GM19238 (cell line): ENCODE results near the gene SORBS2.

Experiments
- DNase-seq: peaks from one replicate; pipeline ENCODE4 v3.0.0; 2011; ENCODE audit warnings: low spot score; ENCODE audit not compliant: insufficient read length

The SORBS2 gene

DNA sequence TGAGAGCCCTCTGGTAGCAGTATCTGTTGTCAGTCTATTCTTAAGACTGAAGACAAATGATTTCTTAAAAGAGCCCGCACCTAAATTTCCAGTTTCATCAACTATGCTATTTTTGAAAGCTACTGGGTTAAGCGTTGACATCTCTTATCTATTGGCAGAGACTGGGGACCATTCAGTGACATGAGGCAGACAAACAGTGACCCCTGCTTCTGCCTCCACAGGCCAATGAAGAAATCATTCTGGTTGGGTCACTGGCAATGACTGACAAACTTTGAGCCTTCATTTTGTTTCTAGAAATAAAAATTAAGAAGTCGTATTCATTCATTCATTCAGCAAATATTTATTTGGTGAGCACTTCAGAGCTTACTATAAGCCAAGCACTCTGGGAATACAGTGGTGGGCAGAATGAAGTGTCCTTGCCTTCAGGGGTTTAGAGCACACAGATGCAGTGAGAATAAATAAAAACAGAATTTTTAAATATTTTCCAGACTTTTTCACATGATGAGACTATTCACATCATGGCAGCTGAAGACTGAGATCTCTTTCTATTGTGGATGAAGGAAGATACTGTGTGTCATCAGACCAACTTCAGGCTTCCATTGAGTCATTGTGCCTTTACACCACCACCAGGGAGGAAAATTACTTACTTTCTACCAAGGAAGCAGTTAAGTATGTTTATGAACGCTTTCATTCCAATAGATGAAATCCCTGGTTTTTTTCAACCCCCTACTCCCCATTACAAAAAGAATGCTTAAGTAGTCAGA is 36.0 kb downstream of the SORBS2 start:
- no peak for DNase-seq

DNA sequence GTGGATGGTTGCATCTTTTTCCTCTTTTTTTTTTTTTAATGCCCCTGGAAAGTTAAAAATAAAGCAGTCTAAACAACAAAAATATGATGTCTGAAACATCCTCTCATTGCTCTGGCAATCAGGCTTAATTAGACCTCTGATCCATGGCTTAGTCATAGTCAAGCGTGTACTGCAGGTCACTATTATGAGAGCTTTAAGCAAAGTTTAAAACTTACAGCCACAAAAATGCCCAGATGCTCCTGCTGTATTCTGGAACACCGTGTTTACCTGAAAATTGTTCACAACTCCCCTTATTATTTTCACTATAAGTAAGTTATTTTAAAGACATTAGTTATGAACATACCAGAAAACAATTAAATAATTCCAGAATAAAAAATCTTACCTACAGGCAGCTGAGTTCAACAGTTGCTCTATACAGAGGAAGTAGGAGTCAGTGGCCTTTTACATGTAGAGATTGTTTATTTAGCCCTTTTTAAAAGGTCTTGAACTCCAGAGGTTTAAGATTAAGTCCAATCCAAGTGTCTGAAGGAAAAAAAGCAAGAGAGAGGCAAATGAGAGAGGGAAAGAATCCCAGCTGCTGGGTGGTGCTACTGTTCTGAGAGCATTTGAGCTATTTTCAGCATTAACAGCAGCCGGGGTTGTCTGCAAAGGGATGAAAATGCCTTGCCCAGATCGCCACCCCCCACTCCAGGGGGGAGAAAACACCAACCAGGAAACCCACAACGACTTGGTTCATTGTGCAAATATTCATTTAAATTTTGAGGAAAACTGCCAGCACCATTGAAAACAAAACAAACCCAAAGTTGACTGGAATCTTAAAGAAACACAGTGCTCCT is 36.9 kb downstream of the SORBS2 start:
- DNase-seq: no peak

DNA sequence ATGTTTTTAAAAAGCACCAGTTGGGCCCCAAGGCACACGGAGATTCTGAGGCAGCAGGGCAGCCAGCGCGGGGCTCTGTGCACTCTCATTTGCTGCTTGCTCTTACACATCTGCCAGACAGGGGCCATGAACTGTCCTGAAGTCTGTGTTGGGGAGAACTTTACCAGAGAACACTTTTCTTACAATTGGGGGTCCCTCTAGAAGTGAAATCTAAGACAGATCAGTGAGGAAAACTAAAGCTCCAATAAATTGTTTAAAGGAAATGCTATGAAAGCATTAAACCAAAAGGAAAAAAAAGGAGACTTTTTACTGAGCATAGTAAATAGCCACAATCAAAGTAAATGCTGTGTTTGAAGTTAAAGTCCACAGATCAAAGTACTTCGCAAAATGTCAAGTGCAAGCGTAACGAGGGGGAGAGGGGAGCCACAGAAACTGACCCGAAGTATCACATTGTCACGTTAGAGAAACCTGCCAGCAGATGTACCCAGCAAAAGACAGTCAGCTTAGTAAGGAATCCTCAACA is 37.8 kb downstream of the SORBS2 start:
- no peak for DNase-seq

DNA sequence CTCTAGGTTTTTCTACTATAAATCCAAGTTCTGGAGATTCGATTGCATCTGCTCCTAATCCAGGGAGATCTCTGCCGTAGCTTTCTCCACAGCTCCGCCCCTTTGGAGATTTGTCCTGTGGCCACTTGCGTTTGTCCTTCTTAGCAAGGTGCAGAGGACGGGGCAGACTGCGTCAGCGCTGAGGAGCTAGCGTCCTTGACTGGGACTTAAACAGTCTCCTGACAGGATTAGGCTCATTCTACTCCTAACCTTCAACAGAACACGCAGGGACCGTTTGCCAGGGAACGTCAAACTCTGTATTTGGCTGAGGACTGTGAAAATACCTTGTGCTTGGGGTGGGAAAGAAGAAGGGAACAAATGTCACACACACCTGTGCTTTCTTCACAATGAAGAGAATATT is 38.6 kb downstream of the SORBS2 start:
- no peak for DNase-seq

DNA sequence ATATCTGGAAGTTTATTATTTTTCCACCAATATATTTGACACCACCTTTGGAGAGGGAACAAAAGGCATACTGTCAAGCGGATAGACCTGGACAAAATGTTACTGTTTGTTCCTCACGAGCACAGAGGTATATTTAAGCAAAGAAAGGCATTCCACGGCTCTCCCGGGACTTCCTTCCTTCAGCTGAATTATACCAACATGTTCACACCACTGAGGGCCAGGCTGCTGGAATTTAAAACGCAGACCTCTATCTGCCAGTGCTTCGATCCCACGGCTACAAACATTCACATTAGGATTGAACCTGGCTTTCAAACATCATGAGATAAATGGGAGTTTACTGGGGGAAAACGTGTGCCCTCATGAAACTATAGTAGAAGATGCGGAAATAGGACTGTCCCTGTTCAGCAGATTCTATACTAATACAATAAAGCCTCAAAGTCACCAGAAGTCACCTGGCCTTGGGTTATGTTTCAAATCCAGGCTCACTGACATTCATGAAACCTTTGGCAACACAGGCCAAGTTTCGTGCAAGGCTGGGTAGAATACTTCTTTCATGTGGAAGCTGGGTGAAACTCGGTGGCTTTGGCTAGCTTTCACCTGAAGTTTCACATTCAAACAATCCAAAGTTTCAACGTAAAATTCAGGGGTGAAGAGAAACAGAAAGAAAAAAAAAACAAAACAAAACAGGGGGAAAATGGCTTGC is 39.5 kb downstream of the SORBS2 start:
- DNase-seq: no peak

DNA sequence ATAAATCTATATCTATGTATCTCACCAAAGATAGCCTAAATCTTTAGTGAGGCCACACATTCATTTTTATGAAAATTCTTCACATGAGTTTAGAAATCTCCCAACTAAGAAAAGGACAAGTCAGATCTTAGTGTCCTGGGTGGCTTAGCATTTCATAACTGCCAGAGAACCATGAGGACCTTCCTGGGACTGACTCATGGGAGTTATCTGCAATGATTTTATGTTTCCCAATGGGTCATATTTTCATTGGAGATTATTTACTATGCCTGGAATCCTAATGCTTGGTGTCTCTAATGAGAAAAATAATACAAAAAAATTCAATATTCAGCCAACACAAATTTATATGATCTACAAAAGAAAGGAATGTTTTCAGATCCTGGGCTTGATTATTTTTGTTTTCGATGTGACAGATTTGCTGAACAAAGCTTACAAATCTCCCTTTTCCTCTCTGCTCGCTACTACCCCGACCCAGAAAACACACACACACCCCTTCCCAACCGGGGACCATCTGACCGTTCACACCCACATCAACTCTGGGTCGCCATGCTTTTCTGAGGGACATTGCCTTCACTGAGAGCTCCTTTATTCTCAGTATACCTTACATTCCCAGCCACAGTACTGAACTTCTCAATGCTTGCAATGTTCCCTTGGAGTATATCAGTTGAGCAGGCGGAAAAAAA is 40.1 kb downstream of the SORBS2 start:
- no peak for DNase-seq

DNA sequence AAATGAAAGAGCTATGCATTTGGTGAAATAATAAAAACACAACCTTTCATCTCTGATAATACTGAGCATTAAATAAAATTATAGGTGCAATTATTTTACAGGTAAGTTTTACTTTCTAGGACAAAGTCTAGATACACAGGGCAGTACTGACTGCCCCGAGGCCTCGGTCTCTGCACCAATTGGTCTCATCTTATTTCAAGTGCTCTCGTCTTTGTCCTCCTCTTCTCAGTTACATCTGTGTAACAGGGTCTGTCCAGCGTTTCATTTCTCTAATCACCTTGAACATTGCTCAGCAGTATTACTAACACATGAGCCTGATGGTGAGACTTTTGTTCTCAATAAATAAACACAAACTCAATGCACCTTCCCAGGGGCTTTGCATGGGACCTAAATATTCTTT is 44.5 kb downstream of the SORBS2 start:
- DNase-seq: no peak

DNA sequence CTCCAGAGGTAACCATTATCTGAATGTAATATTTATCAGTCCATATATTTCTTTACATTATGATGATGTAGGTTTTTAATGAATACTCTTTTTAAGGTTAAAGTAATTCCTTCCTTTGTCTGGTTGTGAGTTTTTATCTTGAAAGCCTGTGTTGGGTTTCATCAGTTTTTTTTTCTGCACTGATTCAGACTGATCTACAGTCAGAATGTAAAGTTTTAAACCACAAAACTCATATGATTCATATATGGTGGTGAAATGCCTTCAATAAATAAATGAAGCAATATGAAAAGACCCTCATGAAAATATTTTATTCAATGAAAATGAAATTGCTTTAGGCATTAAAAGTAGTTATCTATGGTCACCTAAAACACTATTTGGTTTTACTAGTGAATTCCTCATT is 47.1 kb downstream of the SORBS2 start:
- DNase-seq: no peak

DNA sequence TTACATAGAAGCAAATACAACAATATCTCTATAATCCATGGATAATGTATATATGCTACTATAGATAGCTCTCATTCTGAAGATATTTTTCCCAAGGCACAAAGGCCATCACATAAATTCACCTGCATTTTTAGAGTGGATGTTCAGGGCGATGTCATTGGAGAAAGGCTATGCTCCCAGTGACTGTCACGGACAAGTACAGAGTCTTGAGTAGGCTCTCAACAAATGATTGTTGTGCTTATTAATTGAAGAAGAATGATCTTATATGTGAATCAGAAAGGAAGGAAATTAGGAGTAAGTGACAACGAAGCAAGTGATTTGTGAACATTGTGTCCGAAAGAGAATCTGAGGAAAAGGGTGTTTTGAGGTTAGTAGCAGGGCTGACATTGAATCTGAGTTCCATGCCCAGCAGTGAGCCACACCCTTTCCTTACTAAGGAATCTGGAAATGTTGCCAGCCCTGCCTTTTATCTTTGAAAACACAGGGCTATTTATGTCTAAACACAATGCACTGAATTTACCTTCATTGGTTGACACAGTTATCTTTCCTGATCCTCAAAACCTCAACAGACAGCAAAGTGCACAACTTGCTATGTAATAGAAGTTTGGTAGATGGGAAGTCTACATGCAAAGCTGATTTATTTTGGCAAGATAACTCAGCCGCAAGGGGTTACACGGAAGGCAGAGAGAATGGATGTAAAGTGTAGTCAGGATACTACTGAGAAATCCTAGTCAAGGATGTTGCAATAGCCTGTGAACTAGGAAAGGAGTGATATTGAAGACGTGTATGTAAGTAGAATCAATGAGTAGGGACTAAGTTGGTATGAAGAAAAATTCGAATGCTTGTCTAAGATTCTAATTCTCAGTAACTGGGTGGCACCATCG is 50.4 kb downstream of the SORBS2 start:
- no peak for DNase-seq

DNA sequence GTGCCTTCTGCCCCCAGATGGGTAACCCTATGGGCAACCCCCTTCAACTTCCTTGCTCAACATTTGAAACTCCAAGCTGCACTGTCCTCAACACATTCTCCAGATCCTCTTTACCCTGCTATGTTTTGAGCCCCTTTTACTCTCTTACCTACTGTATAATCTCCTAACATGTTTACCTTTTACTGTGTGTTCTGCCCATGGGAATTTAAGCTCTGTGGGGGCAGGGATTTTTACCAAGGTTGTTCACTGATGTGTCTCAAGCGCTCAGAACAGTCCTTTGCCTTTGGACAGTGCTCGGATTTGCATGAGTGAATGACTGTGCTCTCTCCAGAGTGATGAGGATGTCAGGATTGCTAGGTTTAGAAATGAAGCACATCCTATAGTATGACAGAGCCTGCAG is 53.2 kb downstream of the SORBS2 start:
- no peak for DNase-seq

DNA sequence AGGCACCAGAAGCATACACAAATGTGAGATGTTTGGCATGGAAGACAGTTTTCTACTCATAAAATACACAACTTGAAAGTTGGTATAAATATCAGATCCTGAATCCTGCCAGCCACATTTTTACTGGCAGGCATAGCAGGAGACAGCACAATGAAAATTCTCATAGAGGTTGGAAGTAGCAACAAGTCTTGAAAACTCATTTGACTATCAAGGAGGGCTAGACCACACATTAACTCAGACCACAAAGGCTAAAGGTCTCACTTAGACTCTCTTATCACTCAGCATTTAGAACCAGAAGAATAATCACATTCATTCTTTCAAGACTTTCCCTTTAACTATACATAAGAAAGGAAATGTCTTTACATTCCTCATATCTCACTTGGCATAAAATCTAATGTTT is 56.5 kb downstream of the SORBS2 start:
- no peak for DNase-seq

DNA sequence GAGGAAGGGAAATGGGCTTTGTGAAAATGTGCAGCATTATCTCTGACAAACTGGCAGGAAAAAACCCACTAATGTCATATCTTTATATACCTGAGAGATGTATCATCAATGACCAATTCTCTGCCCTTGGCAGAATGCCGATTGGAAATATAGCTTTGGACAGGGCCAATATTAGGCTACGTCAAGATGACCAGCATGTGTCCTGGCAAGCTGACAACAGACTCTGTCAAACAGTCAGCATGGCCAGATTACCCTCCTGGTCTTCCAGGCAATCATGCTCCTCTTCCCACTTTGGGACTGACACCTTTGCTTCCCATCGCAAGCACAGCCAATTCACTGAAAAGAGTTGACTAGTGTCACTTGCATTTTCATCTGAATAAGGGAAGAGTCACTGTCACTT is 57.0 kb downstream of the SORBS2 start:
- no peak for DNase-seq

DNA sequence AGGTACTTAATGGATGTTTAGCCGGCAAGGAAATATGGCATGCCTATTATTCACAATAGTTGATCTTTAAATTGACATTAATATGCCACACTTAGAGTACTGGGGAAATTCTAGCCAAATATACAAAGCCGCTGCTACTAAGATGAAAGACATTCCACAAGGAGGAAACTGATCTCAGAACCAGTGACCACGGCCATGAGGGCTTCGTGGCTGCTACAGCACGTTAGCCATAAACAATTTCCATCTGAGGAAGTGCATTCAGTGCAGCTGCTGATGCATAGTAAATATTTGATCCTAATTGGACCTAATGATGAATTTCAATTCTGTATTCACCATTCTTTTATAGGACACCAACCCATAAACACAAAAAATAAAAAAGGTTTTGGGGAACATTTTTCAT is 59.1 kb downstream of the SORBS2 start:
- DNase-seq: no peak

DNA sequence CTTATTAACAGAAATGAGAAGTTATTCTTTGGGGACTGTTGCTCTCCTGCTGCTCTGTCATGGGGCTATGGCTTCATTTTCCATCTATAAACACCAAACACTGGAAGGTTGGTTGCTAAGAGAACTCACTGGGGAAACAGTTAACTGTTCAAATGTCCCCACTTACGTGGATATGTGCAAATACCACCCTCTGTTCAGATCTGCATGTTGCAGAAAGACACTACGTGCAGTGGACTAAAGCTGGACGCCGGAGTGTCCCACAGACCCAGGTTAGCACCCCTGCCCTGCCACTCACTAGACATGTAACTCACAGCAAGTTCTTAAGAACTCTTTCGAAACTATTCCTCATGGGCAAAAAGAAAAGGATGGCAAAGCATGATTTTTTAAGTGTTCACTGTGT is 62.1 kb downstream of the SORBS2 start:
- DNase-seq: no peak

DNA sequence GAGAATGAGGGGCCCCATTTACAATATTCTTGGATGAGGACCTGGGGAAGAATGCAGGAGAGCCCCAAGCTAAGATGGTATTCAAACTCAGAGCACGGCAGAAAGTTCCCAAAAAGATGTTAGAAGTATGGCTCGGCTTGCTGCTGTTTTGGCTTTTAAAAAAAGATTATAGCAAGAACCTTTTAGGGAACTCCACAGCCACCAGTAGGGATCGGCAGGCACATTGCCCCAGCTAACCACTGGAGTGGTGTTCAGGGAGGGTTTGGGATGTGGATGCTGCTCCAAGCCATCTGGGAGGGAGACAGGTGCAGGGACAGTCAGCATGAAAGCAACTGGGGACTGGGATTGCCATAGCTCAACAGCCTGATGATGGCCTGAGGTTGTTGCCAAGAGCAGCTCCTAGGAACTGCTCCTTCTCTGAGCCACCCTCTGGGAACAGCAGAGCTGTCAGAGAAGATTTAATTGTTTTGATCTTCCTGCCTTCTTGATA is 63.0 kb downstream of the SORBS2 start:
- DNase-seq: no peak

DNA sequence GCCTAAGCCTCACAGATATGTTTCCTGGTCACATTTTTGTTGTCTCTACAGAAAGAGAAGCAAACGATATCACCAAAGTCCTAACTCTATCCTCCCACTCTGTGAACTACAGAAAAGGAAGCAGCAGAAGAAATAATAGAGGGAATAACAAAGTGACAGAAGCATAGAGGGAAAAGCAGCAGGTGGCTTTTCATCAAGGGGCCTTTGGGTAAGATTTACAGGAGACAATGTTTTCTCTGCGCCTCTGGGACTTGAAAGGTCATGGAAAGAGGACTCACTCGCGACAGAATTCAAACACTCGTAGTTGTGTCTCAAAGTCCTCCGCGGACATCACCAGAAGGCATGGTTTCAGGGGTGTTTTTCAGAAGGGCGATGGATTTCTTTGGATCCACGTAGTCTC is 66.1 kb downstream of the SORBS2 start:
- DNase-seq: no peak

DNA sequence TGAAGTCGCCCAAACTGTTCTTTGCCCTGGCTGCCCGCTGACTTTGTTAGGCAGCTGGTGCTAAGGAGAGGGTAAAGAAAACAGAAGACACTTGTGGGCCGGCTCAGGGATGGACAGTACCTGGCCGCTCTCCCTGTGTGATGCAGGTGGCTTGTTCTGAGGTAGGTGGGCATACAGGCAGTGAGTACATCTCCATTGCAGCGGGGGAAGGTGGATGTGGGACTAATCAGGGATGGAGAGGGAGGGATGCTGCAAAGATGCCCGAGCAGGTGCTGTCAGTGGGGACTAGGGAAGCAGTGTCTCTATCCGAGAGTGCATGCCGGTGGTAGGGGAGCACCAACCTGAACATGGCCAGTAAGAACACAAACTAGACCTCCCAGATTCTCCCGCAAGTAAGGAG is 67.0 kb downstream of the SORBS2 start:
- DNase-seq: no peak

DNA sequence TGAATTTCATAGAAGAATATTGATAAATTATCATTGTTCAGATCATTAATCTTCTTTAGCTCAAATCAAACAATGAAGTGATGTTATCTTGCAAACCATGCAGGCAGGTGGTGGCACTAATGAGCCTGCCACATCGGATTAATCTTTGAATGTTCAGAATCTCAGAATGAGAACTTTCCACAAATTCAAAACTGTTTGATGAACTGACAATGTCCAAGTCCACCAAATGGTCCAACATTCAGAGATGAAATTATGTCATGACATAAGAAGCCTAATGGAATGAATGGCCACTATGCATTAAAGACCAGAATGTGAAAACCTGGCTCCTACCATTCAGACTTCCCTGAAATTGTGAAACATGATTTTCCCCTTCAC is 67.5 kb downstream of the SORBS2 start:
- no peak for DNase-seq

DNA sequence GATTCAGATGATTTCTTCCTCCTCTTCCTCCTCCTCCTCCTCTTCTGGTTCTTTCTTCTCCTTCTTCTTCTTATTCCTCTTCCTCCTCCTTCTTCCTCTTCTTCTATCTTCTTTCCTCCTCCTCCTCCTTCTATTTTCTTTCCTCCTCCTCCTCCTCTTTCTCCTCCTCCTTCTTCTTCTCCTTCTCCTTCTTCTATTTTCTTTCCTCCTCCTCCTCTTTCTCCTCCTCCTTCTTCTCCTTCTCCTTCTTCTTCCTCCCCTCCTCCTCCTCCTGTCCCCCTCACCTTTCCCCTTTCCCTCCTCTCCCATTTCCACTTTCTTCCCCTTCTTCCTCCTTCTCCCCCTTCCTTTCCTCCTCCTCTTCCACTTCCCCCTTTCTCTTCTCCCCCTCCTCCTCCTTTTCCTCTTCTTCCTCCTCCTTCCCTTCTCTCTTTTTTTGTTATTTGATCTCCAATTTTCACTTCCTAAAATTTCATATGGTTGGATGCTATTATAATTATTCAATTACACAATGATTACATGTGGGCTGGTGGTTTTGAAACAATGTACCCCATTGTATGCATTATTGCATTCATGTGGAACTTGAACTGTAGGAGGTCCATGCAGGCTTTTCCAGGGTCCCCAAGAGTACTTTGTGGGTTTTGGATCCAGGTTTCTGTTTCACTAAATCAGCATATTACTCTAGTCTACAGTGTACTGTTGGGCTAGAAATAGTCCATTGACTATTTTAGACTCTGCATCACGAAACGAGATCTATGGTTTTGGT is 68.1 kb downstream of the SORBS2 start:
- DNase-seq: no peak

DNA sequence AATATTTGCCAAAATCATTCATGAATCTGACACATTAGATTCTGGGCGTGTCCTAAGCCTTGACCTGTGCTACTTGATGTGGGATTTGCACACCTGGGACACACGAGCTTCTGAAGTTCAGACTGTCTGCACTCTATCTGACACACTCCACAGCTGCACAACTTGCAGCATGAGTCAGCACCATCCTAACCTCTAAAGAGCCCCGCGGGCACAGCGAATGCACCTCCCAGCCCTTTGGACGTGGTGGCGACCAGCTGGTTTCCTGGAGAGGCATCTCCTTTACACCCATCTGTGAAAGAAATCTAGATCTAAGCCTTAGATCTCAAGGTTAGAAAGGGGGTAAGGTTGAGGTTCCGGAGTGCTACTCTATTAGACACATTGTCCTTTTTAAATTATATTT is 69.2 kb downstream of the SORBS2 start:
- DNase-seq: no peak
